ENCODE measurements around the gene COL27A1. TPM values are rescaled to one million over a fixed set of nuclear protein-coding genes. Genes with fewer than 3 reads are reported as not detected.

COL27A1 gene
- total RNA-seq, 2 experiments from 2014 or later = not detected

DNA sequence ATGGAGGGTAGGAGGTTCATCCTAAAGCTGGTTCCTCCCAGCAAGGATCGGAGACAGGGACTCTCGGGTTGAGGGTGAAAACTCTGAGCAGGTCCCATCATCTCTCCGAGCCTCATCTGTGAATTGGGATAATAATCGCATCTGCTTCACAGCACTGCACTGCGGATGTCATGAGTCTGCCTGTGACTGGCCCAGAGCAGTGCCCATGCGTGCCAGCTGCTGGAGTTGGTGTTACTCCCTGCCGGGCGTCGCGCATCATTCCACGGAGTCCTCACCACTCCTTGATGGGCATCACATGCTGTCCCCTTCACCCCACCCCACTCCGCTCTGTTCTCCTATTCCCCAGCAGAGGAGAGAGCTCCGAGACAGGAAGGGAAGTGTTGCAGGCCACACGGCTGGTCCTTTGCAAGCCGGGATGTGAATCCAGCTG is 132.4 kb downstream of the COL27A1 start:
- CTCF ChIA-PET (ENCODE audit: unreplicated experiment) = no interaction called here

GRCh38 chr9:114288193-114289091 is 133.1 kb downstream of the COL27A1 start:
- BruUV-seq (replicated peaks) = no TSS peak
- no peaks in the 10 kb centered on the region for H3K4me1 ChIP-seq (ENCODE audit: insufficient read depth, low read length, poor library complexity, severe bottlenecking)
- no peaks in the 10 kb centered on the region for H3K9me2 ChIP-seq (ENCODE audit: insufficient read depth, low read length)
- no peaks in the 10 kb centered on the region for H3K79me2 ChIP-seq (ENCODE audit: insufficient read depth, low read depth, low read length)
- POLR2A ChIA-PET = no interaction called here
- no peak for TF ChIP-seq EZH2phosphoT487 (IDR thresholded peaks at IDR 0.05; ENCODE audit: borderline replicate concordance, low read depth, low read length)
- TF ChIP-seq, protein P1, sequence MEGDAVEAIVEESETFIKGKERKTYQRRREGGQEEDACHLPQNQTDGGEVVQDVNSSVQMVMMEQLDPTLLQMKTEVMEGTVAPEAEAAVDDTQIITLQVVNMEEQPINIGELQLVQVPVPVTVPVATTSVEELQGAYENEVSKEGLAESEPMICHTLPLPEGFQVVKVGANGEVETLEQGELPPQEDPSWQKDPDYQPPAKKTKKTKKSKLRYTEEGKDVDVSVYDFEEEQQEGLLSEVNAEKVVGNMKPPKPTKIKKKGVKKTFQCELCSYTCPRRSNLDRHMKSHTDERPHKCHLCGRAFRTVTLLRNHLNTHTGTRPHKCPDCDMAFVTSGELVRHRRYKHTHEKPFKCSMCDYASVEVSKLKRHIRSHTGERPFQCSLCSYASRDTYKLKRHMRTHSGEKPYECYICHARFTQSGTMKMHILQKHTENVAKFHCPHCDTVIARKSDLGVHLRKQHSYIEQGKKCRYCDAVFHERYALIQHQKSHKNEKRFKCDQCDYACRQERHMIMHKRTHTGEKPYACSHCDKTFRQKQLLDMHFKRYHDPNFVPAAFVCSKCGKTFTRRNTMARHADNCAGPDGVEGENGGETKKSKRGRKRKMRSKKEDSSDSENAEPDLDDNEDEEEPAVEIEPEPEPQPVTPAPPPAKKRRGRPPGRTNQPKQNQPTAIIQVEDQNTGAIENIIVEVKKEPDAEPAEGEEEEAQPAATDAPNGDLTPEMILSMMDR (conservative IDR thresholded peaks at IDR 0.05; ENCODE audit: low read length) = no peak
- H3K4me2 ChIP-seq (ENCODE audit: low read length) = no peak overlapping the region
- intact Hi-C loops (cut with micrococcal nuclease; ENCODE audit: unreplicated experiment) = no loop called here
- no peak overlapping the region for H2AFZ ChIP-seq (ENCODE audit: low read length)
- H3K27ac ChIP-seq (ENCODE audit: low read depth, low read length, poor library complexity, severe bottlenecking) = no peak overlapping the region
- H4K20me1 ChIP-seq (ENCODE audit: insufficient read depth, low read length) = no peaks in the 10 kb centered on the region
- H3K9me3 ChIP-seq (ENCODE audit: low read length) = no peaks in the 10 kb centered on the region
- CTCF ChIA-PET (ENCODE audit: unreplicated experiment) = no interaction called here
- H3K36me3 ChIP-seq (ENCODE audit: insufficient read depth, low read length) = no peaks in the 10 kb centered on the region
- DNase-seq (ENCODE audit: low spot score) = no peak
- H3K4me3 ChIP-seq (ENCODE audit: low read depth, low read length, poor library complexity, severe bottlenecking) = no peak overlapping the region

More for the DNA sequence above, 132.4 kb downstream of the COL27A1 start:
- TF ChIP-seq EZH2phosphoT487 (IDR thresholded peaks at IDR 0.05; ENCODE audit: borderline replicate concordance, low read depth, low read length) = no peak
- TF ChIP-seq, protein P1 (conservative IDR thresholded peaks at IDR 0.05; ENCODE audit: low read length) = no peak
- BruUV-seq (replicated peaks) = no TSS peak
- no peaks in the 10 kb centered on the region for H4K20me1 ChIP-seq (ENCODE audit: insufficient read depth, low read length)
- no peaks in the 10 kb centered on the region for H3K4me1 ChIP-seq (ENCODE audit: insufficient read depth, low read length, poor library complexity, severe bottlenecking)
- H3K9me3 ChIP-seq (ENCODE audit: low read length) = no peaks in the 10 kb centered on the region
- H3K79me2 ChIP-seq (ENCODE audit: insufficient read depth, low read depth, low read length) = no peaks in the 10 kb centered on the region
- no peaks in the 10 kb centered on the region for H3K36me3 ChIP-seq (ENCODE audit: insufficient read depth, low read length)
- no peak overlapping the region for H2AFZ ChIP-seq (ENCODE audit: low read length)
- H3K9me2 ChIP-seq (ENCODE audit: insufficient read depth, low read length) = no peaks in the 10 kb centered on the region
- H3K4me2 ChIP-seq (ENCODE audit: low read length) = no peak overlapping the region
- intact Hi-C loops (cut with micrococcal nuclease; ENCODE audit: unreplicated experiment) = no loop called here
- no peak overlapping the region for H3K4me3 ChIP-seq (ENCODE audit: low read depth, low read length, poor library complexity, severe bottlenecking)
- no peak for DNase-seq (ENCODE audit: low spot score)
- POLR2A ChIA-PET = no interaction called here
- no peak overlapping the region for H3K27ac ChIP-seq (ENCODE audit: low read depth, low read length, poor library complexity, severe bottlenecking)

DNA sequence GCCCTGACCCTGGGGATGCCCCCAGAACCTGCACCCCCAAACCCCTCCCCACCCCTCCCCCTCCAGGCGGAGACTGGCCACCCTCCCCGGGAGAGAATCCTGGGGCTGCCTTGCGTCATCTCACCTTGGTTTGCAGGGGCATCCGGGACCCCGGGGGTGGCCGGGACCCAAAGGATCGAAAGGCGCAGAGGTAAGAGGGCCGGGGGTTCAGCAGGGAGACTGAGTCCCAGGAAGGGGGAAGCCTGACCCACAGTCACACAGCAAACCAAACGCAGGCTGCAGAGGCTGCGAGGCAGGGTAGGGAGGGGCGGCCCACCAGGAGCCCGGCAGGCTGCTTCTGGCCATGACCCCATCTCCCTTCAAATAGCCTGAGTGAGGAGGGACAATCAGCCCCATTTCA is 133.8 kb downstream of the COL27A1 start:
- Histone ChIP-seq H3K4me2 (ENCODE audit: low read length) (no peak overlapping the region), H4K20me1 (ENCODE audit: insufficient read depth, low read length) (no peaks in the 10 kb centered on the region), H3K4me3 (ENCODE audit: low read depth, low read length, poor library complexity, severe bottlenecking) (no peak overlapping the region), H3K79me2 (ENCODE audit: insufficient read depth, low read depth, low read length) (no peaks in the 10 kb centered on the region), H2AFZ (ENCODE audit: low read length) (no peak overlapping the region), H3K9me2 (ENCODE audit: insufficient read depth, low read length) (no peaks in the 10 kb centered on the region), H3K9me3 (ENCODE audit: low read length) (no peaks in the 10 kb centered on the region), H3K4me1 (ENCODE audit: insufficient read depth, low read length, poor library complexity, severe bottlenecking) (no peaks in the 10 kb centered on the region), H3K27ac (ENCODE audit: low read depth, low read length, poor library complexity, severe bottlenecking) (no peak overlapping the region), H3K36me3 (ENCODE audit: insufficient read depth, low read length) (no peaks in the 10 kb centered on the region)
- intact Hi-C loops (cut with micrococcal nuclease; ENCODE audit: unreplicated experiment) = no loop called here
- CTCF ChIA-PET (ENCODE audit: unreplicated experiment) = no interaction called here
- DNase-seq (ENCODE audit: low spot score) = no peak
- TF ChIP-seq, protein P1 (conservative IDR thresholded peaks at IDR 0.05; ENCODE audit: low read length) = no peak
- no peak for TF ChIP-seq EZH2phosphoT487 (IDR thresholded peaks at IDR 0.05; ENCODE audit: borderline replicate concordance, low read depth, low read length)
- no TSS peak for BruUV-seq (replicated peaks)
- POLR2A ChIA-PET = no interaction called here
